NCI-H69 (cell line): Measurements from ENCODE around the gene GRIN2A.

Source experiments
- DNase-seq: peaks from one replicate; lab custom pipeline; 2025; lab: John Stamatoyannopoulos, UW

GRIN2A gene

GRCh38 chr16:10031473-10031872 is 150.8 kb downstream of the GRIN2A start:
- no peak for DNase-seq

GRCh38 chr16:10028644-10029043 is 153.6 kb downstream of the GRIN2A start:
- DNase-seq = no peak

GRCh38 chr16:10027553-10027952 is 154.7 kb downstream of the GRIN2A start:
- DNase-seq = no peak

GRCh38 chr16:10026593-10026992 is 155.6 kb downstream of the GRIN2A start:
- DNase-seq = no peak

GRCh38 chr16:10022098-10022497 is 160.1 kb downstream of the GRIN2A start:
- DNase-seq = no peak

- DNase-seq = no peak
These were observed 161.4 kb downstream of the GRIN2A start for GRCh38 chr16:10020866-10021265.

- no peak for DNase-seq
These were observed 165.5 kb downstream of the GRIN2A start for GRCh38 chr16:10016752-10017151.

GRCh38 chr16:10015397-10015796 is 166.8 kb downstream of the GRIN2A start:
- no peak for DNase-seq

GRCh38 chr16:10013774-10014173 is 168.5 kb downstream of the GRIN2A start:
- DNase-seq = no peak

- DNase-seq = no peak
These were observed 168.9 kb downstream of the GRIN2A start for GRCh38 chr16:10013364-10013763.

GRCh38 chr16:10009684-10010083 is 172.5 kb downstream of the GRIN2A start:
- no peak for DNase-seq

GRCh38 chr16:10003486-10003885 is 178.7 kb downstream of the GRIN2A start:
- no peak for DNase-seq

- DNase-seq = no peak
These were observed 180.9 kb downstream of the GRIN2A start for GRCh38 chr16:10001258-10001775.

- no peak for DNase-seq
These were observed 186.0 kb downstream of the GRIN2A start for GRCh38 chr16:9996221-9996620.

GRCh38 chr16:9992441-9992840 is 189.8 kb downstream of the GRIN2A start:
- DNase-seq = no peak

- no peak for DNase-seq
These were observed 201.2 kb downstream of the GRIN2A start for GRCh38 chr16:9980981-9981380.

- DNase-seq = no peak
These were observed 204.0 kb downstream of the GRIN2A start for GRCh38 chr16:9978160-9978725.

- no peak for DNase-seq
These were observed 204.8 kb downstream of the GRIN2A start for GRCh38 chr16:9977333-9977897.

GRCh38 chr16:9976601-9977000 is 205.6 kb downstream of the GRIN2A start:
- no peak for DNase-seq

GRCh38 chr16:9971907-9972306 is 210.3 kb downstream of the GRIN2A start:
- DNase-seq = no peak

- no peak for DNase-seq
These were observed 211.4 kb downstream of the GRIN2A start for GRCh38 chr16:9970796-9971195.

GRCh38 chr16:9970244-9970643 is 212.0 kb downstream of the GRIN2A start:
- DNase-seq = no peak

GRCh38 chr16:9969580-9969979 is 212.6 kb downstream of the GRIN2A start:
- DNase-seq = no peak

GRCh38 chr16:9966569-9967157 is 215.6 kb downstream of the GRIN2A start:
- no peak for DNase-seq
